Heart right ventricle (tissue), 16 donors: Measurements from ENCODE around the gene LRP1B. TPM values are rescaled to one million over a fixed set of nuclear protein-coding genes. Genes with fewer than 3 reads are reported as not detected.

Experiments
- ATAC-seq, 8 donors: fragments of 200-7000 bp; cut with Tn5 transposase; one replicate each; pipeline ENCODE4 v1.9.1; 2020; ENCODE audit warnings: mild to moderate bottlenecking in 8 of 8, moderate library complexity in 8 of 8, moderate number of reproducible peaks in 1 of 8
- DNase-seq, 2 donors: peaks; one replicate each; pipeline ENCODE4 v3.0.0-alpha.2; 2020
- H3K27ac ChIP-seq, 10 donors: fragments of 200-600 bp; sonication (generic) in 2 of 10; one replicate each; pipeline versions ENCODE4 v1.5.0 to v1.8.0; 2020 to 2022; ENCODE audit warnings: mild to moderate bottlenecking in 3 of 10
- H3K27me3 ChIP-seq, 7 donors: fragments of 200-600 bp; one replicate each; pipeline ENCODE4 v1.8.0; 2021 to 2022; ENCODE audit warnings: mild to moderate bottlenecking in 2 of 7
- H3K36me3 ChIP-seq, 9 donors: fragments of 200-600 bp; sonication (generic) in 1 of 9; one replicate each; pipeline versions ENCODE4 v1.5.0 to v1.8.0; 2020 to 2022; ENCODE audit warnings: mild to moderate bottlenecking in 2 of 9
- H3K4me1 ChIP-seq, 9 donors: fragments of 200-600 bp; sonication (generic) in 1 of 9; one replicate each; pipeline versions ENCODE4 v1.5.0 to v1.8.0; 2020 to 2022; ENCODE audit warnings: mild to moderate bottlenecking in 4 of 9
- H3K4me3 ChIP-seq, 10 donors: fragments of 200-600 bp; sonication (generic) in 2 of 10; one replicate each; pipeline versions ENCODE4 v1.5.0 to v1.8.0; 2020 to 2022; ENCODE audit warnings: mild to moderate bottlenecking in 7 of 10, moderate library complexity in 2 of 10
- H3K9me3 ChIP-seq, 11 donors: fragments of 200-600 bp in 10 of 11; sonication (generic) in 2 of 11; one replicate each; pipeline versions ENCODE4 v1.5.0 to v1.8.0; 2013 to 2022; ENCODE audit warnings: mild to moderate bottlenecking in 2 of 11, control low read depth in 1 of 11, moderate library complexity in 1 of 11
- WGBS, 2 donors: extraction: QIAGEN DNeasy Blood & Tissue Kit; methylation state at CpG; one replicate each; pipeline ENCODE4 v1.1.7; 2013; ENCODE audit warnings: inconsistent platforms in 1 of 2; 5-methylcytosine and 5-hydroxymethylcytosine counted together
- intact Hi-C, 10 donors: fragments of 100-400 bp; cut with DNase I; formaldehyde crosslinking; loops; one replicate each; pipeline versions ENCODE4 v1.11.1 to v1.14.2; 2022
- polyA plus RNA-seq, 2 donors: library from polyadenylated mRNA; stranded (reverse); fragments of 200-250 nt; gene quantifications; one replicate each; pipeline ENCODE4 v1.2.3, GENCODE V29; 2013
- total RNA-seq, 10 donors: library from RNA; stranded (reverse); fragmentation: NEBNext Ultra II Directional in 3 of 10; extraction: Animal tissue kit (Norgen Biotek cat#: 25700) in 3 of 10; gene quantifications; one replicate each; pipeline versions ENCODE4 v1.2.1 to v1.2.4, GENCODE V29; 2021 to 2023
- TF ChIP-seq, protein P1 (sequence below), 9 donors: fragments of 200-600 bp; sonication (generic) in 2 of 9; IDR thresholded peaks; one replicate each; pipeline versions ENCODE4 v1.5.0 to v1.8.0; 2021 to 2022; ENCODE audit warnings: antibody characterized with exemption in 9 of 9, mild to moderate bottlenecking in 5 of 9, moderate library complexity in 1 of 9
- donor health status: Arrhythmogenic right ventricular cardiomyopathy.
- donor health status: ischemic (EF 13 %, LVEDD 7.1; RV severe dilation, severe dysfunction).
- donor health status: healthy with polysubstance abuse.
- donor health status: DM: no; HTN: yes; CAD: no.
- donor health status: DM: no; HTN: no; CAD: no.
- donor health status: ischemic (EF 25% LVEDD 6.9; RV normal size, moderate dysfunction).
- donor health status: ischemic (EF 25% LVEDD 5.7; RV mildly dilated, moderate dysfunction).
- donor health status: healthy.
- donor health status: DM: yes; HTN: yes; CAD: no.
- donor health status: Ischemic cardiomyopathy.
- donor health status: ischemic (EF 35%, LVEDD 5.7; RV mildly dilated, moderate dysfunction).
- donor health status: nonischemic (EF 11% LVEDD 7.7; RV severe dilation, severe dysfunction).
- donor health status: DM: yes; HTN: yes; CAD: no.
- donor health status: PGD.
- donor health status: ischemic (EF 29% LVEDD 5.4; RV normal size, mild dysfunction).
- donor health status: nonischemic (EF 23%, LVEDD 6.1; RV moderate dilation, normal function).

LRP1B gene
- total and polyA plus RNA-seq, 12 donors = 0.02 to 0.27 (median 0.14) TPM; not detected in 1

DNA sequence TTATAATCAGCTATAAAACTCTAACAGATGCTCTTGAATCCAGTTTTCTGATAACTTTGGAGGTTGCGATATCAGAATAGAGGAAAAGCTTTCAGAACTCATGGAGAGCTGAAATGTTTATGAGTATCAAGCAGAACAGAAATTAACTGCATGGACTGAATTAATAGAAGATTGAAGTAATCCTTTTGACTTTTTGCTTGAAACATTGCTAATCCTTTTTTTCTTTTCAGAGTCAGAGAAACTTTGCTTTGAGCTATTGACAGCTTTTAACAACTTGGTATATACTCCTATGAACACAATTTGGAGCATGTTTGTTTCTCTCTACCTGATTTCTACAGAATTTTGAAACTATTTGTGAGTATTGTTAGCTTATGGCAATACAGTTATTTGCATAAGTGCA, 1254.8 kb downstream of the LRP1B start:
- TF ChIP-seq, protein P1, sequence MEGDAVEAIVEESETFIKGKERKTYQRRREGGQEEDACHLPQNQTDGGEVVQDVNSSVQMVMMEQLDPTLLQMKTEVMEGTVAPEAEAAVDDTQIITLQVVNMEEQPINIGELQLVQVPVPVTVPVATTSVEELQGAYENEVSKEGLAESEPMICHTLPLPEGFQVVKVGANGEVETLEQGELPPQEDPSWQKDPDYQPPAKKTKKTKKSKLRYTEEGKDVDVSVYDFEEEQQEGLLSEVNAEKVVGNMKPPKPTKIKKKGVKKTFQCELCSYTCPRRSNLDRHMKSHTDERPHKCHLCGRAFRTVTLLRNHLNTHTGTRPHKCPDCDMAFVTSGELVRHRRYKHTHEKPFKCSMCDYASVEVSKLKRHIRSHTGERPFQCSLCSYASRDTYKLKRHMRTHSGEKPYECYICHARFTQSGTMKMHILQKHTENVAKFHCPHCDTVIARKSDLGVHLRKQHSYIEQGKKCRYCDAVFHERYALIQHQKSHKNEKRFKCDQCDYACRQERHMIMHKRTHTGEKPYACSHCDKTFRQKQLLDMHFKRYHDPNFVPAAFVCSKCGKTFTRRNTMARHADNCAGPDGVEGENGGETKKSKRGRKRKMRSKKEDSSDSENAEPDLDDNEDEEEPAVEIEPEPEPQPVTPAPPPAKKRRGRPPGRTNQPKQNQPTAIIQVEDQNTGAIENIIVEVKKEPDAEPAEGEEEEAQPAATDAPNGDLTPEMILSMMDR (IDR thresholded peaks at IDR 0.05) = no peak
- Histone ChIP-seq H3K4me1 (no peaks in the 10 kb centered on the region), H3K27me3 (no peaks in the 10 kb centered on the region), H3K4me3 (no peak overlapping the region), H3K9me3 (peaks cover 0 to 43% (median 7%) of the 10 kb centered on the region in 11 donors), H3K36me3 (no peaks in the 10 kb centered on the region), H3K27ac (no peak overlapping the region)
- WGBS, 2 donors = 91 to 95% methylated on average over 1 of the region's 1 CpG
- no peak for DNase-seq
- no peak for ATAC-seq
- intact Hi-C loops = no loop called here

DNA sequence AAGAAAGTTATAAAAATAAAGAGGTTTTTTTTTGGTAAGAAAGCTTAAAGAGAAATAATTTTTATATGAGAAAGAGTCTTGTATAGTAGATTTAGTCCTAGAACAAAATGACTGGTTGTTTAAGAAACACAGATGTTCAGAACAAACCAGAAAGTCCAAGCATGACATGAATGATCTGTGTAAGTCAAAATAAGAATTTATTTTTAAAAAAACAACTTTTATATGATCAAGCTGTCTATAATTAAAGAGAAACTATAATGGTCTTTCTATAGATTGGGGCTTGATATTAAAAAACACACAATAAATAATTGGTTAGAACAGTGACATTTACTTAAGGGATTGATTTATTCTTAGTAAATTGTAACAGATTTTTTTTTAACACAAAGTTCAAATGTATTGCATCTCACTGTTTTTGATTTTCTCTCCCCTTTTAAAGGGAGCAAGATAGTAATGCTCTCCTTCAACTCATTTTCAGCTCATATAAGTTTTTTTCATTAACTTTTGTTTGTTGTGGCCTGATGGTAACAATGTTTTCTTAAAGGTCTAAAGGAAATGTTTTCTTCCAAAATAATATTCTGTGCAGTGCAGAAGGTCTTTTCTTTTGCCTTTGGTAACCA, 1256.8 kb downstream of the LRP1B start:
- Histone ChIP-seq H3K9me3 (peaks cover 0 to 50% (median 7%) of the 10 kb centered on the region in 11 donors), H3K4me1 (no peaks in the 10 kb centered on the region), H3K36me3 (no peaks in the 10 kb centered on the region), H3K27ac (no peak overlapping the region), H3K27me3 (no peaks in the 10 kb centered on the region), H3K4me3 (no peak overlapping the region)
- no peak for DNase-seq
- no peak for ATAC-seq
- TF ChIP-seq, protein P1 (IDR thresholded peaks at IDR 0.05) = no peak
- intact Hi-C loops = no loop called here

DNA sequence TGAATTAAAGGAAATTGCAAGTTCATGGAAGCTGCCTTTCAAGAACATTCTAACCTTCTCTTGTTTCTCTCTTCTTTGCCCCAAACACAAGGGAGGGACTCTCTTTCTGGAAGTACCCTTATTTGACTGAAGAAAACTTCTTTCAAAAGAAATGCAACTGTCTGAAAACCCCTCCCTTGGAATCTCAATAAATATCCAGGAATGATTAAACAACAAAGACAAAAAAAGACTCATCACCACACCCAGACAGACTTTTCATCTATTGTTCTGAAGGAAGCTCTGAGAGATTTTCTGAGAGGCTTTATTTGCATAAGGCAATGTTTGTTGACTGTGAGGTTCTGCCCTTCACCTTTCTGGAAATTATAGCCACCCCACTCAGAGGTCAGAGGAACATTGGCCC, 1260.9 kb downstream of the LRP1B start:
- intact Hi-C loops = no loop called here
- no peaks in the 10 kb centered on the region for H3K27me3 ChIP-seq
- no peaks in the 10 kb centered on the region for H3K36me3 ChIP-seq
- ATAC-seq = no peak
- H3K4me3 ChIP-seq = no peak overlapping the region
- H3K9me3 ChIP-seq = peaks cover 0 to 35% (median 0%) of the 10 kb centered on the region in 11 donors
- TF ChIP-seq, protein P1 (IDR thresholded peaks at IDR 0.05) = no peak
- no peak for DNase-seq
- H3K4me1 ChIP-seq = no peaks in the 10 kb centered on the region
- no peak overlapping the region for H3K27ac ChIP-seq

DNA sequence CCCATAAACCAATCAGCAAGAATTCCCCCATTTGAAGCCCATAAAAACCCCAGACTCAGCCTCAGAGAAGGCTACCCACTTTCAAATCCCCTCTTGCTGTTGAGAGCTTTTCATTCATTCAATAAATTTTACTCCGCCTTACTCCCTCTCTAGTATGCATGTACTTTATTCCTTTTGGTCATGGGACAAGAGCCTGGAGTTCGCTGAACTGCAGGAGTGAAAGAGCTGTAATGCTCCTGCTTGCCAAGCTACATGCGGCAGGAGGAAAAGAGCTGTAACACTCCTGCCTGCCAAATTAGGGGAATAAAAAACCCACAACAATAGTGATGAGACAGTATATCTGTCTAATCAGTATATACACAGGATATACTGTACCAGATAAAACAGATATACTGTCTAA, 1261.7 kb downstream of the LRP1B start:
- ATAC-seq = no peak
- Histone ChIP-seq H3K4me1 (no peaks in the 10 kb centered on the region), H3K9me3 (peaks cover 0 to 27% (median 0%) of the 10 kb centered on the region in 11 donors), H3K27me3 (no peaks in the 10 kb centered on the region), H3K4me3 (no peak overlapping the region), H3K36me3 (no peaks in the 10 kb centered on the region), H3K27ac (no peak overlapping the region)
- DNase-seq = no peak
- 80 to 86% methylated on average over 3 of the region's 3 CpGs for WGBS, 2 donors
- intact Hi-C loops = no loop called here
- TF ChIP-seq, protein P1 (IDR thresholded peaks at IDR 0.05) = no peak
